NCI-H146 (cell line): ENCODE results near the gene SMIM10L1.

Experiments
- DNase-seq: peaks from one replicate; lab custom pipeline; 2025; lab: John Stamatoyannopoulos, UW

Gene SMIM10L1

GRCh38 chr12:11171145-11171968, at the start of gene SMIM10L1:
Gene SMIM10L1 (plus strand): TSS chr12:11171194. CDS start chr12:11171357, 163 bp downstream.
- DNase-seq = peak; percentile 99

GRCh38 chr12:11130382-11130781, 40.6 kb upstream of the SMIM10L1 start:
- no peak for DNase-seq

GRCh38 chr12:11130999-11131398, 40.0 kb upstream of the SMIM10L1 start:
- no peak for DNase-seq

GRCh38 chr12:11133162-11133561, 37.8 kb upstream of the SMIM10L1 start:
- DNase-seq = no peak

- no peak for DNase-seq
These were observed 37.2 kb upstream of the SMIM10L1 start for GRCh38 chr12:11133816-11134215.

- DNase-seq = no peak
These were observed 36.7 kb upstream of the SMIM10L1 start, which contains the start of gene TAS2R30 for GRCh38 chr12:11134305-11134704. Gene TAS2R30 (minus strand): TSS chr12:11134644. CDS start chr12:11134244, 400 bp downstream.

GRCh38 chr12:11136075-11136474, 34.9 kb upstream of the SMIM10L1 start:
- DNase-seq = no peak

GRCh38 chr12:11143352-11143751, 27.6 kb upstream of the SMIM10L1 start:
- DNase-seq = no peak

GRCh38 chr12:11144297-11144696, 26.7 kb upstream of the SMIM10L1 start:
- DNase-seq = no peak

GRCh38 chr12:11147420-11147819, 23.6 kb upstream of the SMIM10L1 start:
- no peak for DNase-seq

- DNase-seq = no peak
These were observed 20.2 kb upstream of the SMIM10L1 start for GRCh38 chr12:11150832-11151231.

- DNase-seq = no peak
These were observed 18.3 kb upstream of the SMIM10L1 start for GRCh38 chr12:11152725-11153124.

- DNase-seq = no peak
These were observed 16.5 kb upstream of the SMIM10L1 start for GRCh38 chr12:11154400-11154925.

GRCh38 chr12:11158885-11159444, 12.0 kb upstream of the SMIM10L1 start:
- no peak for DNase-seq

- DNase-seq = no peak
These were observed 8.5 kb upstream of the SMIM10L1 start for GRCh38 chr12:11162502-11162901.

GRCh38 chr12:11164384-11164783, 6.6 kb upstream of the SMIM10L1 start:
- DNase-seq = no peak

- DNase-seq = no peak
These were observed 4.7 kb upstream of the SMIM10L1 start for GRCh38 chr12:11166300-11166699.

GRCh38 chr12:11170810-11171144, 217 bp upstream of the SMIM10L1 start:
- DNase-seq = no peak

GRCh38 chr12:11171969-11172675, 1.1 kb downstream of the SMIM10L1 start:
- DNase-seq = peak; percentile 46

- DNase-seq = peak; percentile 66
These were observed 3.0 kb downstream of the SMIM10L1 start for GRCh38 chr12:11174022-11174421.

- DNase-seq = no peak
These were observed 7.3 kb downstream of the SMIM10L1 start for GRCh38 chr12:11178250-11178649.

- no peak for DNase-seq
These were observed 11.5 kb downstream of the SMIM10L1 start for GRCh38 chr12:11182529-11182928.

GRCh38 chr12:11183011-11183410, 12.0 kb downstream of the SMIM10L1 start:
- DNase-seq = no peak
